Gastrocnemius medialis (tissue), 4 donors: Measurements from ENCODE around the gene TMEM59L.

Source experiments
- POLR2A ChIP-seq, 2 donors: fragments of 450-650 bp; IDR thresholded peaks; one replicate each; pipeline ENCODE4 v1.6.1; 2017; ENCODE audit warnings: antibody characterized with exemption in 2 of 2, mild to moderate bottlenecking in 2 of 2, moderate library complexity in 2 of 2
- TF ChIP-seq, protein P1 (sequence below), 5 experiments: fragments of 450-650 bp in 3 of 5; fragments of 200-600 bp in 2 of 5; sonication (generic) in 2 of 5; IDR thresholded peaks in 4 of 5; conservative IDR thresholded peaks in 1 of 5; 1 replicate in 4 of 5; 2 replicates in 1 of 5; pipeline ENCODE4 v1.5.1; 2016 to 2019; ENCODE audit warnings: antibody characterized with exemption in 5 of 5, mild to moderate bottlenecking in 3 of 5, moderate library complexity in 3 of 5

DNA sequence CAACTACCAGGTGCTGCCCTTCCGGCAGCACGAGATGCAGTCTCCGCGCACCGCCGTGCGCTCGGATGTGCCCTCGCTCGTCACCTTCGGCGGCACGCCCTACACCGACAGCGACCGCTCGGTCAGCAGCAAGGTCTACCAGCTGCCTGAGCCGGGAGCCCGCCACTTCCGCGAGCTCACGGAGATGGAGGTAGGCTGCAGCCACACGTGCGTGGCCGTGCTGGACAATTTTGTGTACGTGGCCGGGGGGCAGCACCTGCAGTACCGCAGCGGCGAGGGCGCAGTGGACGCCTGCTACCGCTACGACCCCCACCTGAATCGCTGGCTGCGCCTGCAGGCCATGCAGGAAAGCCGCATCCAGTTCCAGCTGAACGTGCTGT lies 55.6 kb downstream of the TMEM59L start:
- TF ChIP-seq, protein P1, sequence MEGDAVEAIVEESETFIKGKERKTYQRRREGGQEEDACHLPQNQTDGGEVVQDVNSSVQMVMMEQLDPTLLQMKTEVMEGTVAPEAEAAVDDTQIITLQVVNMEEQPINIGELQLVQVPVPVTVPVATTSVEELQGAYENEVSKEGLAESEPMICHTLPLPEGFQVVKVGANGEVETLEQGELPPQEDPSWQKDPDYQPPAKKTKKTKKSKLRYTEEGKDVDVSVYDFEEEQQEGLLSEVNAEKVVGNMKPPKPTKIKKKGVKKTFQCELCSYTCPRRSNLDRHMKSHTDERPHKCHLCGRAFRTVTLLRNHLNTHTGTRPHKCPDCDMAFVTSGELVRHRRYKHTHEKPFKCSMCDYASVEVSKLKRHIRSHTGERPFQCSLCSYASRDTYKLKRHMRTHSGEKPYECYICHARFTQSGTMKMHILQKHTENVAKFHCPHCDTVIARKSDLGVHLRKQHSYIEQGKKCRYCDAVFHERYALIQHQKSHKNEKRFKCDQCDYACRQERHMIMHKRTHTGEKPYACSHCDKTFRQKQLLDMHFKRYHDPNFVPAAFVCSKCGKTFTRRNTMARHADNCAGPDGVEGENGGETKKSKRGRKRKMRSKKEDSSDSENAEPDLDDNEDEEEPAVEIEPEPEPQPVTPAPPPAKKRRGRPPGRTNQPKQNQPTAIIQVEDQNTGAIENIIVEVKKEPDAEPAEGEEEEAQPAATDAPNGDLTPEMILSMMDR (IDR thresholded peaks at IDR 0.05 in 4 of 5, conservative IDR thresholded peaks at IDR 0.05 in 1 of 5): no peak
- TF ChIP-seq POLR2A (IDR thresholded peaks at IDR 0.05): no peak
